Breast epithelium (tissue), 4 donors: ENCODE results near the gene PLK5. TPM values are rescaled to one million over a fixed set of nuclear protein-coding genes. Genes with fewer than 3 reads are reported as not detected.

Experiments used
- DNase-seq, 2 donors: peaks; one replicate each; pipeline ENCODE4 v3.0.0-alpha.2; 2019; ENCODE audit warnings: low spot score in 2 of 2
- H3K27ac ChIP-seq, 2 donors: fragments of 200-600 bp; sonication (generic) in 1 of 2; one replicate each; pipeline ENCODE4 v1.5.1; 2016 to 2019; ENCODE audit warnings: mild to moderate bottlenecking in 1 of 2
- H3K27me3 ChIP-seq, 2 donors: fragments of 200-600 bp; sonication (generic) in 1 of 2; one replicate each; pipeline versions ENCODE4 v1.5.1 to v1.6.0; 2017 to 2019; ENCODE audit warnings: control low read depth in 1 of 2, mild to moderate bottlenecking in 1 of 2
- H3K36me3 ChIP-seq: fragments of 200-600 bp; one replicate; pipeline ENCODE4 v1.5.1; 2019
- H3K4me1 ChIP-seq, 2 donors: fragments of 200-600 bp; sonication (generic); one replicate each; pipeline ENCODE4 v1.5.1; 2016 to 2019; ENCODE audit warnings: control low read depth in 1 of 2
- H3K4me3 ChIP-seq, 3 donors: fragments of 200-600 bp; sonication (generic); 1 replicate in 2 of 3; 2 replicates in 1 of 3; pipeline ENCODE4 v1.5.1; 2016 to 2019; ENCODE audit warnings: mild to moderate bottlenecking in 3 of 3, moderate library complexity in 2 of 3
- H3K9me3 ChIP-seq, 2 donors: fragments of 200-600 bp; sonication (generic) in 1 of 2; one replicate each; pipeline ENCODE4 v1.5.1; 2016 to 2019; ENCODE audit warnings: control low read depth in 1 of 2
- CTCF ChIP-seq, 3 donors: fragments of 450-650 bp; IDR thresholded peaks; one replicate each; pipeline ENCODE4 v1.5.1; 2016 to 2017; ENCODE audit warnings: antibody characterized with exemption in 3 of 3, mild to moderate bottlenecking in 3 of 3, moderate library complexity in 3 of 3
- POLR2A ChIP-seq: fragments of 450-650 bp; IDR thresholded peaks from one replicate; pipeline ENCODE4 v1.6.1; 2016; ENCODE audit warnings: antibody characterized with exemption, mild to moderate bottlenecking, moderate library complexity
- POLR2AphosphoS5 ChIP-seq, 3 donors: sonication (generic); formaldehyde crosslinking; IDR thresholded peaks; one replicate each; pipeline ENCODE4 v1.6.1; 2017; ENCODE audit warnings: antibody characterized with exemption in 3 of 3
- intact Hi-C: fragments of 100-400 bp; cut with DNase I; formaldehyde crosslinking; loops from one replicate; pipeline ENCODE4 v1.15.1; 2023; ENCODE audit warnings: low total_unique reads
- total RNA-seq, 3 donors: library from RNA; depleted of rRNA; stranded (reverse); fragments of >200 nt; gene quantifications; one replicate each; pipeline ENCODE4 v1.1.0, GENCODE V29; 2016

Gene PLK5
- total RNA-seq, 3 donors from 2014 or later: 0.44 to 0.98 TPM; not detected in 1

DNA sequence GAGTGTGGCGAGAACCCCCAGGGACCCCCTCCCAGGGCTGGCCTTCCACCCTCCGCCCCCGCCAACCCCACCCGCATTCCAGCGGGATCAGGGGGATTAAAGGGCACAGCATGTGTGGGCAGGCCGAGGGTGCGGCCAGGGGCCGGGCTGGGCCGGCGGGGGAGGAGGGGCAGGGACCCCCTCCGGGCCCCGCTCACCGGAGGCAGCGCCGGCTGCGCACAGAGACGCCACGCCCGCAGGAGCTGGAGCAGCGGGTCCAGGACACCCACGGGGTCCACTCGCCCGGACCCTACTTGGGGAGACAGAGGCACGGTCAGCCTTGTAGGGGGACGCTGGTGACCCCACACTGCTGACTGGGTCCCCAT is 13.5 kb upstream of the PLK5 start:
- no peak overlapping the region for H3K4me3 ChIP-seq
- peak overlapping the region; percentile 40 to 48 for H3K27ac ChIP-seq
- peaks cover 0 to 6% of the 10 kb centered on the region in 2 donors for H3K9me3 ChIP-seq
- intact Hi-C loops: no loop called here
- H3K4me1 ChIP-seq: no peaks in the 10 kb centered on the region
- no peak for DNase-seq
- peaks cover 6 to 10% of the 10 kb centered on the region in 2 donors for H3K27me3 ChIP-seq
- TF ChIP-seq POLR2AphosphoS5 (IDR thresholded peaks at IDR 0.05) (no peak), POLR2A (no peak), CTCF (IDR thresholded peaks at IDR 0.05) (no peak)
- H3K36me3 ChIP-seq: no peaks in the 10 kb centered on the region

- no peaks in the 10 kb centered on the region for H3K36me3 ChIP-seq
- H3K27me3 ChIP-seq: peaks cover 6 to 10% of the 10 kb centered on the region in 2 donors
- H3K9me3 ChIP-seq: peaks cover 0 to 6% of the 10 kb centered on the region in 2 donors
- no peak for DNase-seq
- H3K4me3 ChIP-seq: no peak overlapping the region
- intact Hi-C loops: no loop called here
- no peak for TF ChIP-seq CTCF (IDR thresholded peaks at IDR 0.05)
- TF ChIP-seq POLR2A: no peak
- no peak for TF ChIP-seq POLR2AphosphoS5 (IDR thresholded peaks at IDR 0.05)
- peak overlapping the region; percentile 40 to 48 for H3K27ac ChIP-seq
- H3K4me1 ChIP-seq: no peaks in the 10 kb centered on the region
These were observed 13.1 kb upstream of the PLK5 start for GRCh38 chr19:1510807-1511206.

DNA sequence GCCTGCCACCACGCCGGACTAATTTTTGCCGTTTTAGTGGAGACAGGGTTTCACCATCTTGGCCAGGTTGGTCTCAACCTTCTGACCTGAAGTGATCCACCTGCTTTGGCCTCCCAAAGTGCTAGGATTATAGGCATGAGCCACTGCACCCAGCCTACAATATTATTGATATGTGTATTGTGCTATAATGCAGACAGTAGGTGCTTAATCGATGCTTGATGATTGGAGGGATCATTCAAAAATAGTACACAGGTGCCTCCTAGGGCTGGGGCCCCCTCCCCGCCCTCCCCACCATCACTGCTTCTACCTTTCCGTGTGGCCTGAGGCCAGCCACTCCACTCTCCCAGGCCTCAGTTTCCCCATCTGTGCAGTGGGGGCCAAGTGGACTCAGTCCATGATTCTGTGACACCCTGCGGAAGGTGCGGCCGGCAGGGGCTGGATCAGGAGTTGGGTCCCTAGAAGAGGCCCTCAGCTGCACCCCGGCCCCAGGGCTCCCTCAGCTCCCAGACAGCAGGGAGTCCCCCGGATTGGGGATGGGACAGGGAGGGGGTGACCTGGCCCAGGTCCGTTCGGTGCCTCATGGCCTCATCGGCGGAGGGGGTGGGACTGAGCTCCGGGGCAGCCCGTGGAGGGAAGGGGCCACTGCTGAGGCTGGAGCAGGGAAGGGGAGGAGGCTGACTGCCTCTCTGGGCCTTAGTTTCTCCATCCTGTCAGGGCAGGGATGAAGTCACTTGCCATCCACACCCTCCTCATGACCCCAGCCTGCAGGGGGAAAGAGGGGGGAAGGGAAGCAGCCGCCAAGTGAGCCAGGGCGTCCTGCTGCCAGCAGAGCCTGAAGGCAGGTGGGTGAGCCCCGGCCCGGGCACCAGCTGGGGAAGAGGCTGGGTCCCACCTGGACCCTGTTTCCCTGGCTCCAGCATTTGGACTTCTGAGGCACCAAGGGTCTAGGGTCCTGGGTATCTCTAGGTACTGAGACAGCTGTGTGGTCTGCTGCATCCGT is 12.3 kb upstream of the PLK5 start:
- H3K27ac ChIP-seq: peak overlapping the region in 1 of 2 donors; percentile 77
- H3K4me1 ChIP-seq: no peaks in the 10 kb centered on the region
- peaks cover 6 to 10% of the 10 kb centered on the region in 2 donors for H3K27me3 ChIP-seq
- no peaks in the 10 kb centered on the region for H3K36me3 ChIP-seq
- no peak overlapping the region for H3K4me3 ChIP-seq
- DNase-seq: no peak
- peaks cover 0 to 6% of the 10 kb centered on the region in 2 donors for H3K9me3 ChIP-seq
- intact Hi-C loops: no loop called here
- TF ChIP-seq POLR2A (no peak), CTCF (IDR thresholded peaks at IDR 0.05) (no peak), POLR2AphosphoS5 (IDR thresholded peaks at IDR 0.05) (no peak)

- H3K27me3 ChIP-seq: peaks cover 6 to 10% of the 10 kb centered on the region in 2 donors
- peak within 1 kb of the TSS; percentile 55 to 77 (median 59) for H3K4me3 ChIP-seq
- TF ChIP-seq CTCF (IDR thresholded peaks at IDR 0.05) (no peak), POLR2AphosphoS5 (IDR thresholded peaks at IDR 0.05) (no peak), POLR2A (no peak)
- no peak for DNase-seq
- no peaks in the 10 kb centered on the region for H3K4me1 ChIP-seq
- intact Hi-C loops: no loop called here
- peak within 1 kb of the TSS; percentile 57 to 77 for H3K27ac ChIP-seq
- peaks cover 0 to 6% of the 10 kb centered on the region in 2 donors for H3K9me3 ChIP-seq
- no peaks in the 10 kb centered on the region for H3K36me3 ChIP-seq
These were observed 11.0 kb upstream of the PLK5 start, which contains the start of gene ADAMTSL5 for GRCh38 chr19:1512671-1513498. TSS of gene ADAMTSL5 (minus strand) at chr19:1513019. CDS start at chr19:1510943, 2,076 bp downstream.
